Measurements from ENCODE around the gene AFAP1.

AFAP1 gene

GRCh38 chr4:7890635-7891393 is 48.8 kb downstream of the AFAP1 start:
- no peak for DNase-seq

DNA sequence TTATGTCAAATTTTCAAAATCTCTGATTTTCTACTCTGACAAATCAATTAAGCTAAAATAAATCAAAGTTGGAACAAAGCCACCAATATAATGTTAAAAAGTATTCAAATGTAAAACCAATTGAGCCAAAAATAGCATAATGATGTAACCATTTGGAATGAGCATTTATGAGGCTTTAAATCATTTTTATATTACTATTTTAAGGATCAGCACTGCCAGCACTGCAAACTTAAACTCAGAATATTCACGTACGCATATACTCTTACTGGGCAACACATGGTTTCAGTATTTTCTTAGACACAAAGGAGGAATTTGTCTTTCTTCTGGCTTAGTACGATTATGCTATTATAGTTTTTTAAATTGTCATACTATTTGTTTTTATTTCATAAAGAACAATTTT is 52.2 kb downstream of the AFAP1 start:
- DNase-seq, result no peak

DNA sequence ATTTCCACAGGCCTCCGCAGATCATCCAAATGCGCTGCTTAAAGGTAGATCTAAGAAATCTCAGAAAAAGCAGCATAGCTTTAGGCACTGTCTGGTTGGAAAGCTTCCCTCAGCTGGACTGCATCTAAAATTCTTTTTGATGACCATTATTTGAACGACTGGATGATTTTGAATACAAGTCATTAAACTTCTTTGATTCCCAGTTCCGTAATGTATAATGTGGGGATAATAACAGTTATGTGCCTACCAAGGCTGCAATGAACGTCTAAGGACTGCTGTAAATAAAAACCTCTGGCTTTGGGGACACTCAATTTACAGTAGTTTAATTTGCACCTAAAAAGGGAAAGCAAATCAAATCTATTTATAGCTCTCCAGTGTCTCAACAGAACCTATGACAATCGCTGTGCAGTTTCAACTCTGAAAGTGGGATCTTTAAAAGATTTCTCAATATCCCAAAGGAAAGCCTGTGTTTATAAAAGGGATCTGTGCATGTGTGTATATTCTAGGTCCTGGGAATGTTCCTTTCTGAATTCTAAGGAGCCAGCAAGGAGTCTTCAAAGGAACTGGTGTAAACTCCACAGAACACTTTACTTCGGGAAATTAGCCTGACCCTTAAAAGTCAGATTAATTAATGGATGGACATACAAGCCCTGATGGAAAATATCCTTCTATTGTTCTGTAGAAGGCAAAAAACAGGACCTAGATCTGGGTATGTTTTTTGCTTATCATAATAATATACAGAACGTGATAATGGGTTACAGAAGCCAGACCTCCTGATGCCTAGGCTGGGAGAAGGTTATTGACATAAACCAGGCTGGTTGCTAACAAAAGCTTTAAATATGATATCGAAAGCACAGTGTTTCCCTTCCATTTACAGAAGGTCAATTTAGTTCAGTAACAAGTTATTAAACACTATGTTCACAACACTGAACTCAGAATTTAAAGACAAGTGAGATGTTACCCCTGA is 53.4 kb downstream of the AFAP1 start:
- DNase-seq, result no peak

GRCh38 chr4:7885216-7886006 is 54.2 kb downstream of the AFAP1 start:
- DNase-seq, result no peak

DNA sequence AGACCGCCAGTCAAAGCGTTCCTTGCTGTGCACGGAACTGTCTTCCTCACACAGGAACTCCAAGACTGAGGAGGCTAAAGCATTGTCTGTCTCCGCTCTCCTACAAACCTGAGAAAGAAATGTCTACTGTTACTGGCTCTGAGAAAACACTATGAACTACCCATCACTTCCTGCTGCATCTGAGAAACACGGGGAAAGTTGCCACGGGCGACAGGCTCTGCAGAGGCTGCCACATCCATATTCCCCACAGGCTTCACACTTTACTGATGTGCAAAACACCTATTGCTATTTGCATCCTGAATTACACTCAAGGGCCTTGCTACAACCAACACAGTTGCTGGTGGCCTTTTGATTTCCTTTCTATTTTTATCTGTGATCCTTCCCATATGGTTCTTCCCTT is 59.0 kb downstream of the AFAP1 start:
- DNase-seq, result no peak

DNA sequence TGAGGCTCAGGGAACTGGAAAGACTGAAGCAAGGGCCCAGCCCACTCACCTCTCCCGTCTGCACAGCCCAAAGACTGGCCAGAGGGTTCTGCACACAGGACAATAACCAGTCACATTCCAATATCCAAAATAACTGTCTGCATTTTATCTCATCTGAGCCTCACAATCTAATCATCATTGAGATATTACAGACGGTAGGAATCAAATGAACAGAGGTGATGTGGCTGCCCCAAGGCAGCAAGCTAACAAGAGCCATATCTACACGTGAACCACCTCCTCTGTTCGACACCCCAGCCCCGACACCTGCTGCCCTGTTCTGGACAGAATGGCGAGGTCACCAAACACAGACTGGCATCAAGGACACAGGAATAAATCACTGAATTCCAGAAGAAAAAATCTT is 60.5 kb downstream of the AFAP1 start:
- no peak for DNase-seq

DNA sequence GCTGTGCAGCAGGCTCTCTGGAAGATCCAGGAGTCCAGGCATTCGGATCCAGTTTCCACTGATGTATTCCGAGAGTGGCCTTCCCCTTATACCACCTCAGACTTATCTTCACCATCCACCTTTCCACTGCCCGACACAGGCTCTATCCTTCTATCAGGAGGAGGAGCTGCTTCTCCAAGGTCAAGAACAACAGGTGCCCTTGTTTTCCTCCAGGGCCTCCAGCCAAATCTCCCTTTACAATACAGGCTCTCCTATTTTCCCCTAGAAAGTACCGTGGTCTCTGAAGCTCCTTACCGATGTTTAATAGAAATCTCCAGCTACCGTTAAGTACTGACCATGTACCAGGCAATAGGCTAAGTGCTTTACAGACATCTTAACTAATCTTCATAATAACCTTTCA is 61.3 kb downstream of the AFAP1 start:
- no peak for DNase-seq

- DNase-seq, result no peak
Observed at GRCh38 chr4:7877176-7877575, 62.5 kb downstream of the AFAP1 start.

GRCh38 chr4:7876201-7876875 is 63.3 kb downstream of the AFAP1 start:
- no peak for DNase-seq

GRCh38 chr4:7874838-7875237 is 64.8 kb downstream of the AFAP1 start:
- no peak for DNase-seq

GRCh38 chr4:7873881-7874280 is 65.8 kb downstream of the AFAP1 start:
- no peak for DNase-seq

DNA sequence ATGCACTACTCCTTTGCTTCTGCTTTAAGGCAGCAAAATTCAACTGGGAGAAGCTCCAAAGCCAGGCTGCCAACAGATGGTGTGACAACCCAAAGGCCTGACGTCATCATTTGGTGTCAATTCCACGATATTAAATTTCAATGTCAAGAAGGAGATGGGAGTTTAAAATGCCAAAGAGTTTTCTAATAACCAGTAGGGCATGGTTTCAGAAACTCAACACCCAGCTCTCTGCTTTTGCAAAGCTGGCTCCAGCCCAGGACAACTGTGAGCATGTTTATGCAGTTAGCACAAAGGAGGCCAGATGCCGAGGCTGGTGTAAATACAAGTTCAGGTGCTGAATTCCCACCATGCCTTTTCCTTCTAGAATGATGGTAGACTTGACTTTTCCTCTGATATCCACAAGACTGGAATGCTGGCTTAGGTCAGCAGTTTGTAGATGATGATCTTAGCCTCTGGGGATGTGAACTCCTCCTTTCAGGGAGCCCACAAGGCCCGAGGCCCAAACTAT is 67.3 kb downstream of the AFAP1 start:
- peak; percentile 68 for DNase-seq

- no peak for DNase-seq
Observed at GRCh38 chr4:7871356-7871755, 68.3 kb downstream of the AFAP1 start.

GRCh38 chr4:7868892-7869471 is 70.7 kb downstream of the AFAP1 start:
- no peak for DNase-seq

DNA sequence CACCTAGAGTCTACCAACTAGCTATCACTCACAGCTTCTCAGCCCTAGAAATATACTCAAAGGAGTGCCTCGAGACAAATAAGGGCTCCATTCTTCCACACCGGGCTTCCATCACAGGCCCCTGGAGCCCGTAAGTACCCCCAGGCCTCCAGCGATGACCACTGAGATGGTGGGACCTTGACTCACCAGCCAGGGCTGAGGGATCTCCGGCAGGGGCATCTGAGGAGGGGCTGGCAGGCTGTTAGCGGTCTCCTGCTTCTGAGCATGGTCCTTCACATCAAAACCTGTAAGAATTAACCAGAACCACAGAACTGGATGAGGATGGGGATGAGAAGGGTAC is 71.3 kb downstream of the AFAP1 start:
- no peak for DNase-seq

DNA sequence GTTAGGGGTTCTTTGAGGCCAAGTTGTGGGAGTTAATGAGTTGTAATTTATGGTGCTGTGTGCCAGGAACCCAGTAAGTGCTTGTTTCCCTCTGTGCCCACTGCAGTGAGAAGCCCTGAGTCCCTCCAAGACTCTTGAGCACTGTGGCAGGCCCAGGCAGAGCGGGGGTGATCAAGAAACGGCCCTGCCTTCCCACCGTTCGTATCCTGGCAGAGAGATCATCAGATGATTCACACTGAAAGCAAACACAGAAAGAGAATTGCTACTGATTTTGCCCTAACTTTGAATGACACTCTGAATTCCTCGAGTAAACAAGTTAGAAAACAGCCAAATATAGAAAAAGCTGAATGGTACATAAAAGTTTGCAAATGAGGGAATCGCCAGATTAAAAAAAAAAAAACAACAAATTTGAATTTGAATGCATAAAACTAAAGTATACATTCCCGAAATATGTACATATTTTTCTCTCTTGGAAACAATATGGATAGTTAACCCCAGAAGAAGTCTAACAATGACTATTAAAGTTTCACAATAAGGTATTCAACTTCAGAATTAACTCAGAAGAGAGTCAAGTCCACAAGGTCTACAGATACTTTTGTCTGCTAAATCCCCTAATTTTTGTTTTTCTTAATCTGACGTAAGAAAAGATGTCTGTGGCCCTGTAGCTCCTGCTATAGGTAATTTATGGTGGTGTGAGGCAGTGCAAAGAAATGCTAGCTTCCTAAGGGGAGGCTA is 71.8 kb downstream of the AFAP1 start:
- DNase-seq, result no peak

DNA sequence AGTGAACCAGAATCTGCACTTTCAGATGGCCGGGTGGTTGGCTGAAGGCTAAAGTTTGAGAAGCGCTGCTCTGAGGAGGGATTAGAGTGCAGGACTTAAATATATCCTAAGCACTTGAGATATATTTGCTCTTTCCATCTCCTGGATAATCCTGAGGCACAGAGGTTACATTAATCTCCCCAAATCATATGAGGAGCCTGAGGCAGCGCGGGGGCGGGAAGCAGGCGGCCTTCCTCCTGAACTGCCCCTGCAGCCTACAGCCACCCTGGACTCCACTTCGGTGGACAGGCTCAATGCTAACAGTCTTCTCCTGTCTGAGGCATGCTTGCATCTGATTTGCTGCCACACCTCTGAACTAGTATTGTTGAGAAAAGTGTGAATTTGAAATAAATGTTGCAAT is 72.5 kb downstream of the AFAP1 start:
- no peak for DNase-seq

DNA sequence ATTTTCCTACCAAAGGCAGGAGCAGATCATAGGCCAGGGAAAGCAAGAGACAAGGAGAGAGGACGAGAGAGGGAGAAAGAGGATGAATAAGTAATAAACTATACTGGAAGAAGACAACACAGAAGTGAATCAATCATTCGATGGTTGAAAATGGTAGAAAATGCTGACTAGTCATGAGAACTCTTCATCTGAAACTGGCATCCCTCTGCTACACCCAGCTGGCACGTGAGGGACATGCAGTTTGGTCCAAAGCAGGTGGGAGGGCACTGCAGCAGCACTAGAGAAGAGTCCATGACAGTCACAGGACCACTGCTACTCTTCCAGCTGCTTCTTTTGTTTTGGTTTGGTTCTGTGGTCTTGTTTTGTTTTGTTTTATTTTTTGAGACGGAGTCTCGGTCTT is 74.1 kb downstream of the AFAP1 start:
- DNase-seq, result no peak

- no peak for DNase-seq
Observed at GRCh38 chr4:7864685-7865084, 75.0 kb downstream of the AFAP1 start.

- no peak for DNase-seq
Observed at GRCh38 chr4:7863911-7864681, 75.6 kb downstream of the AFAP1 start.
